Endodermal cell (in vitro differentiated cells): ENCODE results near the gene TAP1. TPM values are rescaled to one million over a fixed set of nuclear protein-coding genes. Genes with fewer than 3 reads are reported as not detected.

ENCODE experiments used
- DNase-seq: peaks from one replicate; pipeline ENCODE4 v3.0.0-alpha.2; 2017
- H3K27ac ChIP-seq: 2 replicates; pipeline ENCODE4 v1.5.1; 2013; ENCODE audit warnings: mild to moderate bottlenecking, low read depth, low read length, moderate library complexity
- H3K27me3 ChIP-seq: 2 replicates; pipeline ENCODE4 v1.6.1; 2013; ENCODE audit warnings: mild to moderate bottlenecking, low read length, moderate library complexity; ENCODE audit not compliant: insufficient read depth, control insufficient read depth, poor library complexity, severe bottlenecking
- H3K36me3 ChIP-seq: 2 replicates; pipeline ENCODE4 v1.7.0; 2013; ENCODE audit warnings: mild to moderate bottlenecking, low read length, moderate library complexity; ENCODE audit not compliant: control insufficient read depth, insufficient read depth
- H3K4me1 ChIP-seq: one replicate; pipeline ENCODE4 v1.7.0; 2013; ENCODE audit warnings: low read length; ENCODE audit not compliant: control insufficient read depth, insufficient read depth
- H3K4me3 ChIP-seq: 2 replicates; pipeline ENCODE4 v1.5.1; 2013; ENCODE audit warnings: mild to moderate bottlenecking, low read length, moderate library complexity
- H3K9ac ChIP-seq: 2 replicates; pipeline ENCODE4 v1.6.1; 2013; ENCODE audit warnings: mild to moderate bottlenecking, low read length, moderate library complexity; ENCODE audit not compliant: poor library complexity, severe bottlenecking; ENCODE audit errors: extremely low read depth
- H3K9me3 ChIP-seq: 2 replicates; pipeline ENCODE4 v1.6.1; 2013; ENCODE audit warnings: mild to moderate bottlenecking, low read length, moderate library complexity; ENCODE audit not compliant: control insufficient read depth
- H3K27ac Mint-ChIP-seq: 2 replicates; pipeline ENCODE4 v1.8.0; 2020; ENCODE audit warnings: mixed read lengths
- H3K27me3 Mint-ChIP-seq: 2 replicates; pipeline ENCODE4 v1.8.0; 2021; ENCODE audit warnings: mild to moderate bottlenecking, mixed read lengths; ENCODE audit not compliant: insufficient read depth
- H3K36me3 Mint-ChIP-seq: 2 replicates; pipeline ENCODE4 v1.8.0; 2020; ENCODE audit warnings: low read depth, mixed read lengths
- H3K4me1 Mint-ChIP-seq: 2 replicates; pipeline ENCODE4 v1.8.0; 2020; ENCODE audit warnings: mixed read lengths
- H3K4me3 Mint-ChIP-seq: 2 replicates; pipeline ENCODE4 v1.8.0; 2020; ENCODE audit warnings: mild to moderate bottlenecking, moderate library complexity, mixed read lengths
- H3K9me3 Mint-ChIP-seq: 2 replicates; pipeline ENCODE4 v1.8.0; 2020; ENCODE audit warnings: mild to moderate bottlenecking, mixed read lengths
- WGBS, 2 experiments: methylation state at CpG; one replicate each; pipeline versions ENCODE4 v1.1.5 to v1.1.7; 2013; ENCODE audit warnings: missing lambda C conversion rate in 2 of 2, mixed read lengths in 1 of 2; ENCODE audit not compliant: insufficient coverage in 1 of 2, insufficient read length in 1 of 2; 5-methylcytosine and 5-hydroxymethylcytosine counted together
- total RNA-seq, 2 donors: library from RNA; stranded (reverse); fragmentation: NEBNext Ultra II Directional in 1 of 2; extraction: Animal tissue kit (Norgen Biotek cat#: 25700) in 1 of 2; gene quantifications; 2 replicates in 1 of 2; 3 replicates in 1 of 2; pipeline ENCODE4 v1.2.1, GENCODE V29; 2021
- TF ChIP-seq, protein P1 (sequence below): fragments of 200-600 bp; sonication (generic); conservative IDR thresholded peaks from 2 replicates; pipeline ENCODE4 v1.5.0; 2021; ENCODE audit warnings: antibody characterized with exemption, mild to moderate bottlenecking

The TAP1 gene
- total RNA-seq, 2 donors from 2014 or later = 2.0 to 2.6 TPM

DNA sequence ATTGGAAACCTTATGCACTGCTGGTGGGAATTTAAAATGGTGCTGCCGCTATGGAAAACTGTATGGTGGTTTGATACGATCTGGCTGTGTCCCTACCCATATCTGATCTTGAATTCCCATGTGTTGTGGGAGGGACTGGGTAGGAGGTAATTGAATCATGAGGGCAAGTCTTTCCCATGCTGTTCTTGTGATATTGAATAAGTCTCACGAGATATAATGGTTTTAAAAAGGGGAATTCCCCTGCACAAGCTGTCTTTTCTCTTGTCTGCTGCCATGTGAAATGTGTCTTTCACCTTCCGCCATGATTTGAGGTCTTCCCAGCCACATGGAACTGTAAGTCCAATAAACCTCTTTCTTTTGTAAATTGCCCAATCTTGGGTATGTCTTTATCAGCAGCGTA lies 19.8 kb downstream of the TAP1 start:
- Histone ChIP-seq H3K27me3 (peaks cover 35% of the 10 kb centered on the region), H3K9me3 (no peaks in the 10 kb centered on the region), H3K36me3 (no peaks in the 10 kb centered on the region), H3K4me1 (no peaks in the 10 kb centered on the region), H3K4me3 (no peak overlapping the region), H3K9ac (no peak overlapping the region), H3K27ac (no peak overlapping the region)
- 84 to 90% methylated on average over 5 of the region's 5 CpGs for WGBS, 2 experiments
- Mint-ChIP-seq H3K27me3 (peaks cover 17% of the 10 kb centered on the region), H3K4me1 (peaks cover 4% of the 10 kb centered on the region), H3K27ac (no peak overlapping the region), H3K4me3 (no peak overlapping the region), H3K36me3 (no peaks in the 10 kb centered on the region), H3K9me3 (no peaks in the 10 kb centered on the region)
- TF ChIP-seq, protein P1, sequence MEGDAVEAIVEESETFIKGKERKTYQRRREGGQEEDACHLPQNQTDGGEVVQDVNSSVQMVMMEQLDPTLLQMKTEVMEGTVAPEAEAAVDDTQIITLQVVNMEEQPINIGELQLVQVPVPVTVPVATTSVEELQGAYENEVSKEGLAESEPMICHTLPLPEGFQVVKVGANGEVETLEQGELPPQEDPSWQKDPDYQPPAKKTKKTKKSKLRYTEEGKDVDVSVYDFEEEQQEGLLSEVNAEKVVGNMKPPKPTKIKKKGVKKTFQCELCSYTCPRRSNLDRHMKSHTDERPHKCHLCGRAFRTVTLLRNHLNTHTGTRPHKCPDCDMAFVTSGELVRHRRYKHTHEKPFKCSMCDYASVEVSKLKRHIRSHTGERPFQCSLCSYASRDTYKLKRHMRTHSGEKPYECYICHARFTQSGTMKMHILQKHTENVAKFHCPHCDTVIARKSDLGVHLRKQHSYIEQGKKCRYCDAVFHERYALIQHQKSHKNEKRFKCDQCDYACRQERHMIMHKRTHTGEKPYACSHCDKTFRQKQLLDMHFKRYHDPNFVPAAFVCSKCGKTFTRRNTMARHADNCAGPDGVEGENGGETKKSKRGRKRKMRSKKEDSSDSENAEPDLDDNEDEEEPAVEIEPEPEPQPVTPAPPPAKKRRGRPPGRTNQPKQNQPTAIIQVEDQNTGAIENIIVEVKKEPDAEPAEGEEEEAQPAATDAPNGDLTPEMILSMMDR = no peak
- no peak for DNase-seq

DNA sequence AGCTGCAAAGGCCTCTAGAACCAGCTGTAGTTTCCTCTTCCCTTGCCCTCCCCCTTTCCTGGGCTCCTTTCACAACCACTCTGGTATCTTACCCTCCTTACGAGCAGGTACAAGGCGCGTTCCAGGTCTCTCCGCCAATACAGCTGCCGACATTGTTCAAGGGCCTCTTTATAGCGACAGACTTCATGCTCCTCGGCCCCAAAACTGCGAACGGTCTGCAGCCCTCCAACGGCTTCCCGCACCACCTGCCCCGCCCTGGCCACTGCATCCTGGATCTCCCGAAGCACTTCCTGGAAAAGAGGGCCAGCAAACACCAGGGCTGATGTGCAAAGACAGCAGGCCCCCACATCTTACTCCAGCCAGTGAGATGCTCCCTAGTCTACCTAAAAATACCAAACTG lies 21.0 kb downstream of the TAP1 start:
- H3K4me3 ChIP-seq = no peak overlapping the region
- H3K9me3 Mint-ChIP-seq = no peaks in the 10 kb centered on the region
- H3K27ac ChIP-seq = no peak overlapping the region
- H3K9ac ChIP-seq = no peak overlapping the region
- DNase-seq = no peak
- peaks cover 4% of the 10 kb centered on the region for H3K4me1 Mint-ChIP-seq
- no peaks in the 10 kb centered on the region for H3K36me3 Mint-ChIP-seq
- no peak overlapping the region for H3K27ac Mint-ChIP-seq
- no peaks in the 10 kb centered on the region for H3K36me3 ChIP-seq
- 93 to 95% methylated on average over 11 to 13 of the region's 13 CpGs for WGBS, 2 experiments
- H3K27me3 ChIP-seq = peaks cover 31% of the 10 kb centered on the region
- H3K4me3 Mint-ChIP-seq = no peak overlapping the region
- peaks cover 16% of the 10 kb centered on the region for H3K27me3 Mint-ChIP-seq
- no peaks in the 10 kb centered on the region for H3K4me1 ChIP-seq
- H3K9me3 ChIP-seq = no peaks in the 10 kb centered on the region
- TF ChIP-seq, protein P1 = no peak

DNA sequence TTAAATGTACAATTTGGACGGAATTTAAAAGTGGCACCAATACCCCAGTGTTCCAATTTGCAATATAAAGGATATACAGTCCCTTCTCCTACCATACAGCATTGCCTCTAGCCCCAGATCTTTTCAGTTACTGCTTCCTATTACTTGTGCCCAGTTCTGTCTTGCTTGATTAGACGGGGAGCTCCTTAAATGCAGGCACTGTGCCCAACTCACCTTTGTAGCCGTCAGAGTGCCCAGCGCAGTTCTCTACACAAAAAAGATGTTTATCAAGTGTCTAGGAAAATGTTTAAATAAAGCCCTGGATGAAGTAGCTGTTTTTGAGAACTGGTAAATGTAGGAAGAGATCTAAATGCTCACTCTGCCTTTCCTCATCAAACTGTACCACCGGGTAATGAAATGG lies 22.6 kb downstream of the TAP1 start:
- H3K4me1 ChIP-seq = no peaks in the 10 kb centered on the region
- peaks cover 5% of the 10 kb centered on the region for H3K27me3 Mint-ChIP-seq
- H3K36me3 ChIP-seq = no peaks in the 10 kb centered on the region
- DNase-seq = no peak
- no peak overlapping the region for H3K27ac ChIP-seq
- peaks cover 1% of the 10 kb centered on the region for H3K4me1 Mint-ChIP-seq
- WGBS, 2 experiments = 83% methylated on average over 1 to 5 of the region's 5 CpGs
- H3K4me3 Mint-ChIP-seq = no peak overlapping the region
- no peaks in the 10 kb centered on the region for H3K36me3 Mint-ChIP-seq
- no peaks in the 10 kb centered on the region for H3K9me3 Mint-ChIP-seq
- H3K4me3 ChIP-seq = no peak overlapping the region
- peaks cover 15% of the 10 kb centered on the region for H3K27me3 ChIP-seq
- H3K9ac ChIP-seq = no peak overlapping the region
- no peak overlapping the region for H3K27ac Mint-ChIP-seq
- TF ChIP-seq, protein P1 = no peak
- no peaks in the 10 kb centered on the region for H3K9me3 ChIP-seq
